K562 (cell line): ENCODE data around the gene CHAC1. TPM values are rescaled to one million over a fixed set of nuclear protein-coding genes. Genes with fewer than 3 reads are reported as not detected.

Experiments used
- ATAC-seq: fragments of 200-7000 bp; cut with Tn5 transposase; 3 replicates; pipeline ENCODE4 v1.9.1; 2020; ENCODE audit warnings: moderate library complexity
- BruUV-seq: library from RNA; stranded (reverse); fragments of 400-500 nt; replicated peaks from 2 replicates; lab custom pipeline; 2021; lab: Mats Ljungman, UMichigan
- CTCF ChIA-PET: fragments of 300-600 bp; formaldehyde crosslinking; extraction: SDS; loops from one replicate; lab custom pipeline; 2021; ENCODE audit warnings: low intra/inter-chr PET ratio; lab: Yijun Ruan, JAX
- POLR2A ChIA-PET: fragments of 300-600, 350-650 bp; sonication (Branson Sonifier 250); formaldehyde crosslinking; extraction: SDS; loops from one replicate; lab custom pipeline; 2021; ENCODE audit warnings: antibody characterized with exemption, inconsistent platforms; lab: Yijun Ruan, JAX
- DNase-seq, 4 experiments: peaks; one replicate each; pipeline versions ENCODE4 v3.0.0 to v3.0.0-alpha.2; 2011 to 2018; ENCODE audit warnings: low spot score in 3 of 4, mixed read lengths in 3 of 4; ENCODE audit errors: extremely low read depth in 1 of 4
- FAIRE-seq: peaks from 2 replicates; lab custom pipeline; 2011; peaks lifted over from hg19 to GRCh38; lab: Jason Lieb, UNC
- H2AFZ ChIP-seq: 2 replicates; pipeline ENCODE4 v1.6.0; 2011; ENCODE audit warnings: low read depth, low read length, control low read depth, inconsistent platforms
- H3K27ac ChIP-seq: fragments of 200-600 bp; 3 replicates; pipeline ENCODE4 v1.8.0; 2011; ENCODE audit warnings: low read depth, mild to moderate bottlenecking, control low read depth, inconsistent platforms, low read length, moderate library complexity, mixed read lengths; ENCODE audit errors: extremely low read depth
- H3K27me3 ChIP-seq, 2 experiments: fragments of 300-600 bp in 1 of 2; 2 replicates in 1 of 2; 3 replicates in 1 of 2; pipeline versions ENCODE4 v1.6.0 to v1.8.0; 2011; ENCODE audit warnings: inconsistent platforms in 2 of 2, low read length in 2 of 2, mild to moderate bottlenecking in 1 of 2, mixed read lengths in 1 of 2, moderate library complexity in 1 of 2; ENCODE audit not compliant: control insufficient read depth in 2 of 2, insufficient read depth in 2 of 2
- H3K36me3 ChIP-seq: fragments of 300-600 bp; 3 replicates; pipeline ENCODE4 v1.8.0; 2011; ENCODE audit warnings: mild to moderate bottlenecking, low read length, inconsistent platforms; ENCODE audit not compliant: control insufficient read depth, insufficient read depth
- H3K4me1 ChIP-seq, 2 experiments: fragments of 200-600 bp in 1 of 2; replicated peaks in 1 of 2; 2 replicates in 1 of 2; 3 replicates in 1 of 2; pipeline versions ENCODE4 v1.5.1 to v1.8.0; 2011; ENCODE audit warnings: inconsistent platforms in 2 of 2, low read length in 2 of 2, mild to moderate bottlenecking in 1 of 2, mixed read lengths in 1 of 2, moderate library complexity in 1 of 2; ENCODE audit not compliant: control insufficient read depth in 2 of 2, insufficient read depth in 2 of 2
- H3K4me2 ChIP-seq: 2 replicates; pipeline ENCODE4 v1.6.1; 2011; ENCODE audit warnings: low read length, control low read depth, inconsistent platforms, mixed read lengths; ENCODE audit not compliant: insufficient read depth
- H3K4me3 ChIP-seq: fragments of 200-600 bp; sonication (generic), shearing (Covaris generic); 2 replicates; pipeline ENCODE4 v1.5.1; 2016; ENCODE audit warnings: control low read depth, inconsistent platforms
- H3K79me2 ChIP-seq: fragments of 200-600 bp; 3 replicates; pipeline ENCODE4 v1.8.0; 2011; ENCODE audit warnings: low read length, inconsistent platforms; ENCODE audit not compliant: control insufficient read depth, insufficient read depth
- H3K9ac ChIP-seq, 2 experiments: 2 replicates each; pipeline versions ENCODE4 v1.6.0 to v1.6.1; 2011; ENCODE audit warnings: low read depth in 2 of 2, low read length in 2 of 2, control low read depth in 1 of 2, inconsistent platforms in 1 of 2, mild to moderate bottlenecking in 1 of 2, mixed read lengths in 1 of 2; ENCODE audit not compliant: insufficient read depth in 1 of 2
- H3K9me1 ChIP-seq: one replicate; pipeline ENCODE4 v1.6.0; 2011; ENCODE audit warnings: inconsistent platforms, mild to moderate bottlenecking, low read length, moderate library complexity; ENCODE audit not compliant: control insufficient read depth, insufficient read depth
- H3K9me3 ChIP-seq: replicated peaks from 2 replicates; pipeline ENCODE4 v1.5.1; 2011; ENCODE audit warnings: low read depth, low read length, inconsistent platforms; ENCODE audit not compliant: control insufficient read depth, insufficient read depth
- H4K20me1 ChIP-seq: replicated peaks from 2 replicates; pipeline ENCODE4 v1.6.1; 2011; ENCODE audit warnings: low read length, inconsistent platforms, mixed read lengths; ENCODE audit not compliant: control insufficient read depth, insufficient read depth
- GABPB2 ChIP-seq: fragments of 250-450 bp; sonication (Bioruptor Pico); conservative IDR thresholded peaks from 2 replicates; pipeline ENCODE4 v1.5.1; 2021; ENCODE audit warnings: mild to moderate bottlenecking
- WGBS: fragments of 100-300 bp; shearing (Covaris generic); methylation state at CpG from one replicate; pipeline ENCODE4 v1.1.6; 2016; ENCODE audit warnings: low coverage, mixed read lengths; ENCODE audit not compliant: insufficient coverage; ENCODE audit errors: missing lambda C conversion rate; 5-methylcytosine and 5-hydroxymethylcytosine counted together
- in situ Hi-C: fragments of 300-500 bp; cut with MboI; formaldehyde crosslinking; loops from 4 replicates; pipeline ENCODE4 v1.15.0; 2018; ENCODE audit warnings: inconsistent platforms, mixed read lengths
- intact Hi-C: fragments of 100-400 bp; cut with micrococcal nuclease; formaldehyde crosslinking; loops from 2 replicates; pipeline ENCODE4 v1.14.2; 2022
- polyA plus RNA-seq, 8 experiments: library from polyadenylated mRNA; depleted of rRNA in 4 of 8; stranded (reverse) in 5 of 8; unstranded in 3 of 8; fragments of >200 nt; fragmentation: Nextera tagmentation in 2 of 8; fragmentation: Illumina TruSeq in 1 of 8; extraction: Ambion mirVana in 2 of 8; extraction: Trizol in 1 of 8; gene quantifications; 2 replicates each; pipeline versions ENCODE4 v1.2.1 to v1.2.3, GENCODE V29; 2011 to 2014; ENCODE audit warnings: inconsistent platforms in 1 of 8, missing spikeins in 1 of 8
- total RNA-seq, 7 experiments: library from RNA; depleted of rRNA in 6 of 7; stranded (reverse); fragments of >200 nt in 6 of 7; fragmentation: Illumina TruSeq in 2 of 7; extraction: Trizol in 2 of 7; gene quantifications; 2 replicates each; pipeline versions ENCODE4 v1.2.1 to v1.2.3, GENCODE V29; 2011 to 2021; ENCODE audit warnings: low replicate concordance in 1 of 7
- TF ChIP-seq, protein P1 (sequence below), 2 experiments: fragments of 450-650 bp; formaldehyde crosslinking in 1 of 2; IDR thresholded peaks; 2 replicates each; pipeline versions ENCODE4 v1.4.0 to v1.6.1; 2014 to 2020; ENCODE audit warnings: mild to moderate bottlenecking in 2 of 2, borderline replicate concordance in 1 of 2, low read depth in 1 of 2

Gene CHAC1
- total and polyA plus RNA-seq, 9 of the 15 experiments (the other 6 are each of a cell fraction or from before 2014, with no cell fraction given) = 0.47 to 39.0 (median 7.5) TPM

DNA sequence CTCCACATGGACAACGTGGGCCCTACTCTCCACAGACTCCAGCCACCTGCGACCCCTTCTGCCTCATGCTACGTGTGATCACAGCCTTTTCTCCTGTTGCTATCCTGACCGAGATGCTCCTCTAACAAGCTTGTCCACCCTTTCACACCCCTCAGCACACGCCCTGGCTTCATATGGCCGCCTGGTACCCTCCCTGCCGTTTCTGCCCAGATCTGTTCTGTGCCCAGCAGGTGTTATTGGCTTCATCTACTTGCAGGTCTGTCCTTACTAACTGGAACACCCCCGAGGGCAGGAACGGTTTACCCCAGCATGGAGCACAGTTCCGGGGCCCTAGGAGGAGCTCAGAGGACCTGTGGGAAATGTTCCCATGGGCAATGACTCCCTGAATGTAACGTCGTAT, 9.9 kb downstream of the CHAC1 start:
- Histone ChIP-seq H3K27ac (no peak overlapping the region), H3K79me2 (no peaks in the 10 kb centered on the region), H2AFZ (no peak overlapping the region), H3K9ac (no peak overlapping the region), H3K36me3 (no peaks in the 10 kb centered on the region), H3K4me2 (0 out of 2 replicates have a peak overlapping the region, but pooled peaks have one; percentile 6), H3K27me3 (no peaks in the 10 kb centered on the region; a peak in 1 of 5 replicates), H3K9me3 (no peaks in the 10 kb centered on the region), H4K20me1 (no peaks in the 10 kb centered on the region), H3K9me1 (no peaks in the 10 kb centered on the region), H3K4me3 (no peak overlapping the region), H3K4me1 (peaks cover 0 to 23% of the 10 kb centered on the region in 2 experiments; a peak in 4 of 5 replicates)
- ATAC-seq (no peak), FAIRE-seq (no peak), DNase-seq (no peak)
- intact Hi-C loops = no loop called here
- BruUV-seq = no TSS peak
- in situ Hi-C loops = no loop called here
- ChIA-PET CTCF (no interaction called here), POLR2A (interaction anchor here (0.6 to 2.7 kb wide), 5 partner anchors 8 to 33 kb away, joined by 3 to 16 read pairs (median 3); partner anchors contain the start of gene CHAC1)
- TF ChIP-seq GABPB2 (CRISPR knock-in tag) = no peak
- TF ChIP-seq, protein P1, sequence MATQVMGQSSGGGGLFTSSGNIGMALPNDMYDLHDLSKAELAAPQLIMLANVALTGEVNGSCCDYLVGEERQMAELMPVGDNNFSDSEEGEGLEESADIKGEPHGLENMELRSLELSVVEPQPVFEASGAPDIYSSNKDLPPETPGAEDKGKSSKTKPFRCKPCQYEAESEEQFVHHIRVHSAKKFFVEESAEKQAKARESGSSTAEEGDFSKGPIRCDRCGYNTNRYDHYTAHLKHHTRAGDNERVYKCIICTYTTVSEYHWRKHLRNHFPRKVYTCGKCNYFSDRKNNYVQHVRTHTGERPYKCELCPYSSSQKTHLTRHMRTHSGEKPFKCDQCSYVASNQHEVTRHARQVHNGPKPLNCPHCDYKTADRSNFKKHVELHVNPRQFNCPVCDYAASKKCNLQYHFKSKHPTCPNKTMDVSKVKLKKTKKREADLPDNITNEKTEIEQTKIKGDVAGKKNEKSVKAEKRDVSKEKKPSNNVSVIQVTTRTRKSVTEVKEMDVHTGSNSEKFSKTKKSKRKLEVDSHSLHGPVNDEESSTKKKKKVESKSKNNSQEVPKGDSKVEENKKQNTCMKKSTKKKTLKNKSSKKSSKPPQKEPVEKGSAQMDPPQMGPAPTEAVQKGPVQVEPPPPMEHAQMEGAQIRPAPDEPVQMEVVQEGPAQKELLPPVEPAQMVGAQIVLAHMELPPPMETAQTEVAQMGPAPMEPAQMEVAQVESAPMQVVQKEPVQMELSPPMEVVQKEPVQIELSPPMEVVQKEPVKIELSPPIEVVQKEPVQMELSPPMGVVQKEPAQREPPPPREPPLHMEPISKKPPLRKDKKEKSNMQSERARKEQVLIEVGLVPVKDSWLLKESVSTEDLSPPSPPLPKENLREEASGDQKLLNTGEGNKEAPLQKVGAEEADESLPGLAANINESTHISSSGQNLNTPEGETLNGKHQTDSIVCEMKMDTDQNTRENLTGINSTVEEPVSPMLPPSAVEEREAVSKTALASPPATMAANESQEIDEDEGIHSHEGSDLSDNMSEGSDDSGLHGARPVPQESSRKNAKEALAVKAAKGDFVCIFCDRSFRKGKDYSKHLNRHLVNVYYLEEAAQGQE (IDR thresholded peaks at IDR 0.05; ENCODE audit: borderline replicate concordance) = no peak
- TF ChIP-seq, protein P1 (CRISPR knock-in tag; IDR thresholded peaks at IDR 0.05; ENCODE audit: low read depth) = no peak
- WGBS = 25% methylated on average over 12 of the region's 12 CpGs
